Measurements from ENCODE around the gene RERE. TPM values are rescaled to one million over a fixed set of nuclear protein-coding genes. Genes with fewer than 3 reads are reported as not detected.

Gene RERE
- total RNA-seq, 1 donor from 2014 or later: 124 TPM

DNA sequence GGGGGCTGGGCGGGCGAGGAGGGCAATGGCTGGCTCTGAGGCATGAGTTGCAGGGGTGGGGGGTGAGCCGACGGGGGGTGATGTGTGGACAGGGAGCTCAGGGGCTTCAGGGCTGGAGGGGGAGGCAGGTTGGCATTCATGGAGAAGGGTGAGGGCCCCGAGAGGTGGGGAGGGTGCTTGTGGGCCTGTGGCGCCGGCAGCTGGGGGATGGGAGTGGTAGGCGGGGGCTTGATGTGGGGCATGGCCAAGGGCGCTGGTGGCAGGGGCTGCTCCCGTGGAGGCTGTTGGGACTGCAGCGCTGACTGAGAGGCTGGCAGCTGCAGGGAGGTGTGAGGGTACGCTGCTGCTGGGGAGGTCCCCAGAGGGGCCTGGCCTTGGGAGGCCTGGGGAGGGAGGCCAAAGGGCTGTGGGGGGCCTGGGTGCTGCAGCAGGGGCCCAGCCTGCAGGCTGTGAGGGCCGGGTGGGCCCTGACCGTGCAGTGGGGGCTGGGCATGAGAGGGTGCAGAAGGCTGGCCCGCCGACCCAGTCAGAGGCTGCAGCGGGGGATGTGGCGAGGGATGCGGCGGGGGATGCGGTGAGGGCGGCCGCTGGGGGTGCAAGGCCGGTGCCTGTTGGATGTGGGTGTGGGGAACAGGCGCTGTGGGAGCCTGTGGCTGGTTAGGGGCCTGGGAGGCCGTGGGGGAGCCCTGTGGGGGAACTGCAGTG is 456.8 kb downstream of the RERE start:
- H3K9me3 ChIP-seq (ENCODE audit: insufficient read depth, low read depth, low read length): no peaks in the 10 kb centered on the region
- TF ChIP-seq, protein P1, sequence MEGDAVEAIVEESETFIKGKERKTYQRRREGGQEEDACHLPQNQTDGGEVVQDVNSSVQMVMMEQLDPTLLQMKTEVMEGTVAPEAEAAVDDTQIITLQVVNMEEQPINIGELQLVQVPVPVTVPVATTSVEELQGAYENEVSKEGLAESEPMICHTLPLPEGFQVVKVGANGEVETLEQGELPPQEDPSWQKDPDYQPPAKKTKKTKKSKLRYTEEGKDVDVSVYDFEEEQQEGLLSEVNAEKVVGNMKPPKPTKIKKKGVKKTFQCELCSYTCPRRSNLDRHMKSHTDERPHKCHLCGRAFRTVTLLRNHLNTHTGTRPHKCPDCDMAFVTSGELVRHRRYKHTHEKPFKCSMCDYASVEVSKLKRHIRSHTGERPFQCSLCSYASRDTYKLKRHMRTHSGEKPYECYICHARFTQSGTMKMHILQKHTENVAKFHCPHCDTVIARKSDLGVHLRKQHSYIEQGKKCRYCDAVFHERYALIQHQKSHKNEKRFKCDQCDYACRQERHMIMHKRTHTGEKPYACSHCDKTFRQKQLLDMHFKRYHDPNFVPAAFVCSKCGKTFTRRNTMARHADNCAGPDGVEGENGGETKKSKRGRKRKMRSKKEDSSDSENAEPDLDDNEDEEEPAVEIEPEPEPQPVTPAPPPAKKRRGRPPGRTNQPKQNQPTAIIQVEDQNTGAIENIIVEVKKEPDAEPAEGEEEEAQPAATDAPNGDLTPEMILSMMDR (IDR thresholded peaks at IDR 0.05; ENCODE audit: insufficient read depth, low read depth, low read length): no peak
- no peak for TF ChIP-seq EZH2 (IDR thresholded peaks at IDR 0.05; ENCODE audit: insufficient read depth, low read length)
- Mint-ChIP-seq H3K27me3 (ENCODE audit: low read depth, unreplicated experiment) (no peaks in the 10 kb centered on the region), H3K27ac (ENCODE audit: unreplicated experiment) (no peak overlapping the region), H3K36me3 (ENCODE audit: low read depth, unreplicated experiment) (peaks cover 32% of the 10 kb centered on the region), H3K9me3 (ENCODE audit: unreplicated experiment) (peaks cover 2% of the 10 kb centered on the region), H3K4me3 (ENCODE audit: unreplicated experiment) (no peak overlapping the region), H3K4me1 (ENCODE audit: low read depth, unreplicated experiment) (peaks cover 5% of the 10 kb centered on the region)
- H3K27me3 ChIP-seq (ENCODE audit: insufficient read depth, low read length): no peaks in the 10 kb centered on the region
- H3K4me1 ChIP-seq (ENCODE audit: insufficient read depth, low read length): no peaks in the 10 kb centered on the region
- H3K27ac ChIP-seq (ENCODE audit: low read depth, low read length): no peak overlapping the region
- no peak overlapping the region for H2AFZ ChIP-seq (ENCODE audit: low read depth, low read length)
- H3K79me2 ChIP-seq (ENCODE audit: insufficient read depth, low read length): peaks cover 2% of the 10 kb centered on the region
- H3K4me3 ChIP-seq (ENCODE audit: insufficient read depth, low read depth, low read length): no peak overlapping the region
- H4K20me1 ChIP-seq (ENCODE audit: insufficient read depth, low read length): peaks cover 37% of the 10 kb centered on the region
- H3K36me3 ChIP-seq (ENCODE audit: insufficient read depth, low read length): peaks cover 17% of the 10 kb centered on the region
- H3K4me2 ChIP-seq (ENCODE audit: low read length): no peak overlapping the region
- DNase-seq (ENCODE audit: low read depth): no peak
- FAIRE-seq: no peak
- H3K9ac ChIP-seq (ENCODE audit: low read length): no peak overlapping the region

DNA sequence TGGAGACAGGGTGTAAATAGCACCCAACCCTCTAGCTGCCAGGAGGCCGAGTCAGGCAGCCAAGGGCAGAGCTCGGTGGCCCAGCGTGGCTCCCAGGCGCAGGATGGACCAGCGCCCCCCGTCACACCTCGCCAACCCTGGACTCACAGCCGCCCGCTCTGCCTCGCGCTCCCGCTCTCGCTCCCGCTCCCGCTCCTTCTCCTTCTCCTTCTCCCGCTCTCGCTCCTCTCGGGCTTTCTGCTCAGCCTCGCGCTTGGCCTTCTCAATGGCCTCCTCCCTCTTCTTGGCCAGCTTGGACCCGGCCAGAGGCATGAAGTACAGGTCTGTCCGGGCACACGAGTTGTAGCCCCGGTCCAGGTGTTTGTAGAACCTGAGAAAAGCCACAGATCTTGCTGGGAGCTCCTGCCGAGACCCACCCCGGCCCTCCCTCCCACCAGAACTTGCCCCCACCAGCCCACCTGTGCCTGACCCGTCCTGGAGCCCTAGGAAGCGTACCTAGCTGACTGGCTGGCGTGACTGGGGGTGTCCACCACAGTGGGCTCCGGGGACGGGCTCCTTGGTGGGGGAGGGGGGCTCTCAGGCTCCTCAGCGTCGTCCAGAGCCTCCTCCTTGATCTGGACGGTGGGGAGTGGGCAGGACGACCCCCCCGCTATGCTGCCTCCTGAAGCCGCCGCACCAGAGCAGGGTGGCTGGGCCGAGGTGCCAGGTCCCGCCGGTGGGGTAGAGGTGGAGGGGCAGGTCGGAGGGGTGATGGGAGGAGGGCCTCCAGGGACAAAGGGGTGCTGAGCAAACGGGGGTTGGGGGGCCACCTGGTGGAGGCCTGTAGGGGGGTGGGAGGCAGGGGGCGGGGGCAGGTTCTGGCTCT is 457.6 kb downstream of the RERE start:
- Mint-ChIP-seq H3K27me3 (ENCODE audit: low read depth, unreplicated experiment) (no peaks in the 10 kb centered on the region), H3K4me1 (ENCODE audit: low read depth, unreplicated experiment) (peaks cover 2% of the 10 kb centered on the region), H3K9me3 (ENCODE audit: unreplicated experiment) (peaks cover 2% of the 10 kb centered on the region), H3K4me3 (ENCODE audit: unreplicated experiment) (no peak overlapping the region), H3K36me3 (ENCODE audit: low read depth, unreplicated experiment) (peaks cover 27% of the 10 kb centered on the region), H3K27ac (ENCODE audit: unreplicated experiment) (no peak overlapping the region)
- Histone ChIP-seq H3K36me3 (ENCODE audit: insufficient read depth, low read length) (peaks cover 13% of the 10 kb centered on the region), H3K79me2 (ENCODE audit: insufficient read depth, low read length) (no peaks in the 10 kb centered on the region), H3K9me3 (ENCODE audit: insufficient read depth, low read depth, low read length) (no peaks in the 10 kb centered on the region), H3K4me1 (ENCODE audit: insufficient read depth, low read length) (no peaks in the 10 kb centered on the region), H3K27ac (ENCODE audit: low read depth, low read length) (no peak overlapping the region), H3K9ac (ENCODE audit: low read length) (no peak overlapping the region), H2AFZ (ENCODE audit: low read depth, low read length) (no peak overlapping the region), H4K20me1 (ENCODE audit: insufficient read depth, low read length) (peaks cover 32% of the 10 kb centered on the region), H3K27me3 (ENCODE audit: insufficient read depth, low read length) (no peaks in the 10 kb centered on the region), H3K4me3 (ENCODE audit: insufficient read depth, low read depth, low read length) (no peak overlapping the region), H3K4me2 (ENCODE audit: low read length) (no peak overlapping the region)
- TF ChIP-seq, protein P1 (IDR thresholded peaks at IDR 0.05; ENCODE audit: insufficient read depth, low read depth, low read length): no peak
- no peak for TF ChIP-seq EZH2 (IDR thresholded peaks at IDR 0.05; ENCODE audit: insufficient read depth, low read length)
- no peak for DNase-seq (ENCODE audit: low read depth)
- FAIRE-seq: no peak
